Retinal pigment epithelial cell (primary cell): Measurements from ENCODE around the gene LAPTM5.
A peak's percentile ranks its signal among the peaks of the same experiment; 100 is the strongest.

Source experiments
- DNase-seq: peaks from one replicate; pipeline ENCODE4 v3.0.0-alpha.2; 2010; ENCODE audit warnings: low read depth
- H3K4me3 ChIP-seq: 2 replicates; pipeline ENCODE4 v1.5.1; 2011; ENCODE audit warnings: mild to moderate bottlenecking, low read length, control low read depth, moderate library complexity
- CTCF ChIP-seq: conservative IDR thresholded peaks from 2 replicates; pipeline ENCODE4 v1.5.1; 2011; ENCODE audit warnings: low read depth, low read length, control low read depth, inconsistent platforms

LAPTM5 gene

DNA sequence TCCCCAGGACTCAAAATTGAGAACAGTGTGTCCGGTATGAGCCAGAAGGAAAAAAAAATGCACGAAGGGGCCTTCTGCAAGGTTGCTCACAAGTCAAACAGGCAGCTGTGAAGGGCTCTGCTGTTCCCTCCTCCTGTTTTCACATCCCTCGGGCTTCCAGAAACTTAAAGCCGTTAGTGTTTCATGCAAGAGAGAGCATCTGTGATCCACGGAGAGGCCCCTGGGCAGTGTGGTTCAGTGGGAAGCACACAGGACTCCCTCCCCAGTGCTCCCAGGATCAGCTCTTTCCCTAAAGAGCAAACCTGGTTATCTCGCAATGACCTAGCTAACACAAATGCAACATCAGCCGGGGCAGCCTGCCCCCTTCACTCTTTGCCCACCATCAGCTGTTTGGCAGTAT, 31.3 kb downstream of the LAPTM5 start:
- no peak for TF ChIP-seq CTCF
- H3K4me3 ChIP-seq: no peak overlapping the region
- no peak for DNase-seq

DNA sequence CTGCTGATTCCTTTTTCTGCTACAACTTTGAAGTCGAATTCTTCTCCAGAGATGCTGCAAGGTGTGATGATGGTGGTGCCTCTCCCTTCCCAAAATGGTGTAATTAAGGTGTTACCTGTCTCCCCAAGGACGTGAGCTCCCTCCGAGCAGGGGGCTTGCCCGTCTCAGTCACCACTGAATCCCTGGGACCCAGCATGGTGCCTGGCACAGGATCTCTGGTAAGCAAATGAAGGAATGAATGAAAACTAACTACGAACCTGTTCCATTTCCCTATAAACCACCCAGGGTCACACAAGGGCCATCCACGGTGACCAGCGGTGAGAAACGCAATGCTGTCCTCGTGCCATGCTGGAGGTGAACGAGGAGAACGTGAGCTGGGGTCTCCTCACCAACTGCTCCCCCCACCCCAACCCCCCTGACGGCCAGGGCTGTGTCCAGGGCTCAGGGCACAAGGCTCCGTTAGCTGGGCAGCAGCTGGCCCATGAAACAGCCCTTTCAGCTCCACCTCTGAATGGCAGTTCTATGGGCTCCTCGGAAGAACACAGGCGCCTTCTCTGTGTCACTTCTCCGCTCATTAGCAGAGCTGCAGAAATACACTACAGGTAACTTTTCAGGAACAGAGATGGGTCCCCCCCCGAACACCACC, 32.0 kb downstream of the LAPTM5 start:
- no peak overlapping the region for H3K4me3 ChIP-seq
- DNase-seq: no peak
- TF ChIP-seq CTCF: no peak

DNA sequence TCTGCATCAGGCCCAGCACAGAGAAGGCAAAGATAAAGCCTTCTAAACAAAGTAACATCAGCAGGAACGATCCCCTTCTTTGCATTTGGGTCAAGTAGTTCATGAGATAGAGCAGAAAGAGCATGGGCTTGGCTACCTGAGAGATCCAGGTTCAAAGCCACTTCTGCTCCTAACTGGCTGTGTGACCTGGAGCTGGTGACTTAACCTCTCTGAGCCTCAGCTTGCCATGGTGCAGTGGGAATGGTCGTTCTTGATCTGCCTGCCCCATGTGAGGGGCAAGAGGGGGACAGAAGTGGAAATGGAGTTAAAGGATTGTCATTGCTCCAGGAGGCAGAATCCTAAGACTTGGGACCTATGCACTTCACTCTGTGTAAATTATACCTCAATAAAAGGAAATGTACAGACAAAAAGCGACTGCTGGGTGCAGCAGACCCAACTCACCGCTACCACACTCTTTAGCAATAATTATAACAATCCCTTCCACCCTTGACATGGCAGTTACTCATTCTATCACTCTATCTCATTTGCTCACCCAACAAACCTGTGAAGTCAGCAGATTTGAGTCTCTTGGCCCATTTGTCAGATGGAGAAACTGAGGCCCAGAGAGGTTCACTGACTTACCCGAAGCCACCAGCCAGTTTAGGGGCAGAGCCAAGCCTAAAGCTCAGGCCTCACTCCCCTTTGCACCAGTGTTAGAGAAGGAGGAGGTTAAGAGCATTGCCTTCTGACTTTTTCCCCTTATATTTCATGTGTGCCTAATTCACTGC, 32.7 kb downstream of the LAPTM5 start:
- DNase-seq: no peak
- no peak overlapping the region for H3K4me3 ChIP-seq
- no peak for TF ChIP-seq CTCF

DNA sequence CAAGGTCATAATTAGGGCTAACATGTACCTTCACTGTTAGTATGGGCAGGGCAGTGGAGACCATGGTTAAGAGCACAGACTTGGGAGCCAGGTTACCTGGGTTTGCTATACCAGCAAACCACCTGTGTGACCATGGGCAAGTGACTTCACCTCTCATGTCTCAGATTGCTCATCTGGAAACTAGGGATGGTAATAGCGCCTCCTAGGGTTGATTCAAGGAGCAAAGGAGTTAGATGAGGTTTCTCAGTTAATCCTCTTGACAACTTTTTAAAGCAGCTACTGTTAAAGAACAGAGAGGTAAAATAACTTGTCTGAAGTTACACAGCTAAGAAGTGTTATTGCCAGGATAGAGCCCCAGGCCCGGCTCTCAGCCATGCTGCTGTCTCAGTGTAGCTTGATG, 33.4 kb downstream of the LAPTM5 start:
- DNase-seq: no peak
- peak; percentile 34 for TF ChIP-seq CTCF
- H3K4me3 ChIP-seq: no peak overlapping the region

GRCh38 chr1:30723331-30723755, 34.2 kb downstream of the LAPTM5 start, which contains the start of gene MATN1:
Gene MATN1 (minus strand): TSS chr1:30723585. CDS start chr1:30723551, 34 bp downstream.
- H3K4me3 ChIP-seq: no peak within 1 kb of the TSS
- no peak for DNase-seq
- TF ChIP-seq CTCF: no peak

- H3K4me3 ChIP-seq: no peak overlapping the region
- TF ChIP-seq CTCF: peak; percentile 9
- no peak for DNase-seq
Observed at GRCh38 chr1:30721812-30722537, 35.6 kb downstream of the LAPTM5 start.
